OCI-LY7 (cell line): ENCODE data around the gene EIF3K. TPM values are rescaled to one million over a fixed set of nuclear protein-coding genes. Genes with fewer than 3 reads are reported as not detected.

Source experiments
- BruUV-seq: library from RNA; stranded (reverse); fragments of 400-500 nt; replicated peaks from 2 replicates; lab custom pipeline; 2021; lab: Mats Ljungman, UMichigan
- CTCF ChIA-PET: fragments of 300-600 bp; sonication (Branson Sonifier 250); formaldehyde crosslinking; loops from one replicate; lab custom pipeline; 2022; ENCODE audit warnings: antibody characterized with exemption; ENCODE audit not compliant: unreplicated experiment; lab: Charles Lee
- POLR2A ChIA-PET: fragments of 300-600 bp; sonication (Branson Sonifier 250); formaldehyde crosslinking; loops from one replicate; lab custom pipeline; 2022; ENCODE audit warnings: antibody characterized with exemption; lab: Charles Lee
- DNase-seq: peaks from one replicate; pipeline ENCODE4 v3.0.0-alpha.2; 2015; ENCODE audit warnings: low spot score
- H2AFZ ChIP-seq: fragments of 200-600 bp; sonication (generic), shearing (Covaris generic); 2 replicates; pipeline ENCODE4 v1.6.1; 2014; ENCODE audit warnings: mild to moderate bottlenecking, antibody characterized with exemption, low read length, moderate library complexity
- H3K27ac ChIP-seq: fragments of 200-600 bp; sonication (generic); 2 replicates; pipeline ENCODE4 v1.5.1; 2014; ENCODE audit warnings: mixed run types, low read depth, mild to moderate bottlenecking, moderate library complexity, low read length, inconsistent platforms; ENCODE audit not compliant: poor library complexity, severe bottlenecking
- H3K36me3 ChIP-seq: fragments of 200-600 bp; sonication (generic); 2 replicates; pipeline ENCODE4 v1.6.1; 2014; ENCODE audit warnings: mild to moderate bottlenecking, antibody characterized with exemption, low read length, moderate library complexity, mixed read lengths; ENCODE audit not compliant: insufficient read depth
- H3K4me1 ChIP-seq: fragments of 200-600 bp; sonication (generic); 2 replicates; pipeline ENCODE4 v1.5.1; 2014; ENCODE audit warnings: mild to moderate bottlenecking, low read length; ENCODE audit not compliant: insufficient read depth, poor library complexity, severe bottlenecking
- H3K4me2 ChIP-seq: fragments of 200-600 bp; sonication (generic); 2 replicates; pipeline ENCODE4 v1.6.1; 2014; ENCODE audit warnings: mild to moderate bottlenecking, low read length
- H3K4me3 ChIP-seq: fragments of 200-600 bp; sonication (generic); 2 replicates; pipeline ENCODE4 v1.5.1; 2014; ENCODE audit warnings: mild to moderate bottlenecking, low read depth, low read length; ENCODE audit not compliant: poor library complexity, severe bottlenecking
- H3K79me2 ChIP-seq: fragments of 200-600 bp; sonication (generic); 2 replicates; pipeline ENCODE4 v1.6.1; 2016; ENCODE audit warnings: low read depth, mild to moderate bottlenecking, low read length, moderate library complexity, mixed read lengths; ENCODE audit not compliant: insufficient read depth
- H3K9me2 ChIP-seq: fragments of 200-600 bp; sonication (generic); 2 replicates; pipeline ENCODE4 v1.6.1; 2016; ENCODE audit warnings: mild to moderate bottlenecking, low read length, mixed read lengths; ENCODE audit not compliant: insufficient read depth
- H3K9me3 ChIP-seq: fragments of 200-600 bp; sonication (generic); 2 replicates; pipeline ENCODE4 v1.6.1; 2014; ENCODE audit warnings: mild to moderate bottlenecking, mixed run types, low read length, mixed read lengths
- H4K20me1 ChIP-seq: fragments of 200-600 bp; sonication (generic); 2 replicates; pipeline ENCODE4 v1.6.1; 2014; ENCODE audit warnings: mild to moderate bottlenecking, antibody characterized with exemption, low read length, moderate library complexity, mixed read lengths; ENCODE audit not compliant: insufficient read depth
- CTCF ChIP-seq: fragments of 200-600 bp; sonication (generic); conservative IDR thresholded peaks from 2 replicates; pipeline ENCODE4 v1.5.1; 2014; ENCODE audit warnings: mild to moderate bottlenecking, antibody characterized with exemption, low read length, moderate library complexity, mixed read lengths
- EZH2phosphoT487 ChIP-seq: fragments of 200-600 bp; sonication (generic); IDR thresholded peaks from 2 replicates; pipeline ENCODE4 v1.6.1; 2018; ENCODE audit warnings: low read depth, borderline replicate concordance, mild to moderate bottlenecking, mixed run types, antibody characterized with exemption, low read length, moderate library complexity, mixed read lengths
- intact Hi-C: fragments of 100-400 bp; cut with micrococcal nuclease; formaldehyde crosslinking; loops from one replicate; pipeline ENCODE4 v1.10.0; 2022; ENCODE audit not compliant: unreplicated experiment
- total RNA-seq, 2 experiments: library from RNA; depleted of rRNA in 1 of 2; stranded (reverse); fragments of >200 nt in 1 of 2; shearing (Covaris generic) in 1 of 2; gene quantifications; 2 replicates each; pipeline ENCODE4 v1.2.3, GENCODE V29; 2014 to 2022

Gene EIF3K
- total RNA-seq, 2 experiments from 2014 or later, result 321 to 364 TPM

DNA sequence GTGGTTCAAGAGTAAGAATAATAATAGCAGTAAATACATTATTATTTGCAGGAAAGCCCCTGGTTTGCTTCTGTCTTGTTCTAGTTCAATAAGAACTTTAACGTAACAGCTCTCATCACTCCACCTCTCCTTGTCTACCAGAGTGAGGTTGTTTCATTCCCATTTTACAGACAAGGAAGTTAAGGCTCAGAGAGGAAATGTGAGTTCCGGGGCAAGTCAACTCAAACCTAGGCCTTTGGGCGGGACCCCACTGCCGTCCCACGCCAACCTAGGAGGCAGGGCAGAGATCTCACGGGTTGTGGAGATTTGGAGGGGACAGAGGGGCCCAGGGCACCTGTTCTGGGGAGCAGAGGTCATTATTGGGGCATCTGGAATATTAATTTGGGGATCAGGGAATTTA lies 2.7 kb upstream of the EIF3K start:
- no peak overlapping the region for H2AFZ ChIP-seq
- CTCF ChIA-PET, result interaction anchor here (0.5 kb wide), 1 partner anchor 214 kb away, joined by 4 read pairs; no protein-coding TSS in a partner anchor
- peak; percentile 17 for DNase-seq
- H3K4me1 ChIP-seq, result peaks cover 37% of the 10 kb centered on the region
- peak overlapping the region; percentile 92 for H3K4me3 ChIP-seq
- H3K79me2 ChIP-seq, result peaks cover 56% of the 10 kb centered on the region
- H3K9me2 ChIP-seq, result no peaks in the 10 kb centered on the region
- peaks cover 56% of the 10 kb centered on the region for H3K36me3 ChIP-seq
- intact Hi-C loops, result loop anchor here (5.0 kb wide), 1 partner anchor 214 kb away; the partner anchor contains the start of gene FAM98C
- no peak for TF ChIP-seq CTCF
- no peak for TF ChIP-seq EZH2phosphoT487
- H3K27ac ChIP-seq, result peak overlapping the region; percentile 87
- H3K4me2 ChIP-seq, result peak overlapping the region; percentile 78
- POLR2A ChIA-PET, result no interaction called here
- H4K20me1 ChIP-seq, result peaks cover 11% of the 10 kb centered on the region; the same call in 1 of the 2 replicates
- no peaks in the 10 kb centered on the region for H3K9me3 ChIP-seq
- no TSS peak for BruUV-seq

DNA sequence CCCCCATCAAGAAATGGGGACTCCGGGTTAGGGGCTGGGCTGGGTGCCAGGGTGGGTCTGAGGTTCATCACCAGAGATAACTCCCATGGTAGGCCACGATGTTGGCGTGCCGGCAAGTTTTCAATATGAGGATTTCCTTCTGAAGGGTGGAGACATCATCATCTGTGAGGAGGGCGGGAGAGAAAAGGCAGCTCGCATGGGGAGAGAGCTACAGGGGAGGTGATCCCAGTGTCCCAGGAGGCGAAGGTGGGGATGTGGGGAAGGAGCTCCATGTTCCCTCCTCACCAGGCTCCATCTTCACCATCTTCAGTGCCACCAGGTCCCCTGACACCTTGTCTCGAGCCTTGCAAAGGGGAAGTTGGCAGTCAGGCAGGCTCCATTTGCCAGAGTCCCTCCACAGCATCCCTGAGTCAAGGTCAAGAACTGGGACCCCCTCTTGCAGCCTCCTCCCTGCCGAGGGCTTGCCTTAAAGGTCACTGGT lies 1.7 kb upstream of the EIF3K start:
- Histone ChIP-seq H3K4me2 (peak overlapping the region; percentile 78), H3K27ac (peak overlapping the region; percentile 87), H4K20me1 (peaks cover 11% of the 10 kb centered on the region; the same call in 1 of the 2 replicates), H3K4me3 (peak overlapping the region; percentile 92), H2AFZ (peak overlapping the region; percentile 3; the same call in 1 of the 2 replicates), H3K36me3 (peaks cover 60% of the 10 kb centered on the region), H3K4me1 (peaks cover 37% of the 10 kb centered on the region), H3K9me3 (no peaks in the 10 kb centered on the region), H3K9me2 (no peaks in the 10 kb centered on the region), H3K79me2 (peaks cover 62% of the 10 kb centered on the region)
- POLR2A ChIA-PET, result interaction anchor here (0.6 to 2.3 kb wide), 9 partner anchors 16 to 707 kb away, joined by 3 to 13 read pairs (median 4); partner anchors contain the start of gene ACTN4
- peak; percentile 59 for DNase-seq
- intact Hi-C loops, result loop anchor here (5.0 kb wide), 1 partner anchor 215 kb away; the partner anchor contains the start of gene FAM98C
- no TSS peak for BruUV-seq
- CTCF ChIA-PET, result interaction anchor here (0.5 to 1.0 kb wide), 5 partner anchors 17 to 74 kb away, joined by 3 read pairs; partner anchors contain the start of gene ACTN4
- TF ChIP-seq EZH2phosphoT487 (no peak), CTCF (no peak)
